Tibial nerve (tissue), 4 donors: Measurements from ENCODE around the gene HBG1. TPM values are rescaled to one million over a fixed set of nuclear protein-coding genes. Genes with fewer than 3 reads are reported as not detected.

Experiments used
- DNase-seq, 2 donors: peaks; one replicate each; pipeline ENCODE4 v3.0.0-alpha.2; 2019; ENCODE audit warnings: low spot score in 2 of 2
- H3K27ac ChIP-seq, 4 donors: fragments of 200-600 bp; sonication (generic) in 3 of 4; one replicate each; pipeline ENCODE4 v1.5.1; 2017 to 2019; ENCODE audit warnings: mild to moderate bottlenecking in 1 of 4
- H3K27me3 ChIP-seq, 2 donors: fragments of 200-600 bp; sonication (generic) in 1 of 2; one replicate each; pipeline versions ENCODE4 v1.5.1 to v1.6.0; 2017 to 2019
- H3K36me3 ChIP-seq, 3 donors: fragments of 200-600 bp; sonication (generic); one replicate each; pipeline ENCODE4 v1.5.1; 2018 to 2019
- H3K4me1 ChIP-seq, 4 donors: fragments of 200-600 bp; sonication (generic) in 3 of 4; one replicate each; pipeline ENCODE4 v1.5.1; 2017 to 2019
- H3K4me3 ChIP-seq, 4 donors: fragments of 200-600 bp; sonication (generic) in 3 of 4; one replicate each; pipeline ENCODE4 v1.5.1; 2017 to 2019; ENCODE audit warnings: mild to moderate bottlenecking in 1 of 4, moderate library complexity in 1 of 4
- H3K9me3 ChIP-seq, 4 donors: fragments of 200-600 bp; sonication (generic) in 3 of 4; one replicate each; pipeline ENCODE4 v1.5.1; 2017 to 2019
- EP300 ChIP-seq, 2 donors: sonication (generic); formaldehyde crosslinking; IDR thresholded peaks; one replicate each; pipeline ENCODE4 v1.6.1; 2017; ENCODE audit warnings: antibody characterized with exemption in 2 of 2, mild to moderate bottlenecking in 1 of 2
- POLR2A ChIP-seq, 2 donors: fragments of 450-650 bp; IDR thresholded peaks; one replicate each; pipeline ENCODE4 v1.6.1; 2017; ENCODE audit warnings: antibody characterized with exemption in 2 of 2, mild to moderate bottlenecking in 2 of 2, moderate library complexity in 2 of 2
- WGBS, 2 donors: methylation state at CpG; one replicate each; pipeline ENCODE4 v1.1.5; 2018; 5-methylcytosine and 5-hydroxymethylcytosine counted together
- total RNA-seq, 4 donors: library from RNA; depleted of rRNA; stranded (reverse); fragments of >200 nt; gene quantifications; one replicate each; pipeline ENCODE4 v1.1.0, GENCODE V29; 2016
- TF ChIP-seq, protein P1 (sequence below), 5 experiments: fragments of 200-600 bp in 3 of 5; fragments of 450-650 bp in 2 of 5; sonication (generic) in 3 of 5; IDR thresholded peaks; one replicate each; pipeline ENCODE4 v1.5.1; 2016 to 2019; ENCODE audit warnings: antibody characterized with exemption in 5 of 5, mild to moderate bottlenecking in 3 of 5, moderate library complexity in 2 of 5

The HBG1 gene
- total RNA-seq, 4 donors from 2014 or later, result not detected

- H3K4me1 ChIP-seq, result peaks cover 0 to 7% (median 0%) of the 10 kb centered on the region in 4 donors
- H3K36me3 ChIP-seq, result no peaks in the 10 kb centered on the region
- no peak for TF ChIP-seq POLR2A (IDR thresholded peaks at IDR 0.05)
- no peak for TF ChIP-seq EP300 (IDR thresholded peaks at IDR 0.05)
- TF ChIP-seq, protein P1, sequence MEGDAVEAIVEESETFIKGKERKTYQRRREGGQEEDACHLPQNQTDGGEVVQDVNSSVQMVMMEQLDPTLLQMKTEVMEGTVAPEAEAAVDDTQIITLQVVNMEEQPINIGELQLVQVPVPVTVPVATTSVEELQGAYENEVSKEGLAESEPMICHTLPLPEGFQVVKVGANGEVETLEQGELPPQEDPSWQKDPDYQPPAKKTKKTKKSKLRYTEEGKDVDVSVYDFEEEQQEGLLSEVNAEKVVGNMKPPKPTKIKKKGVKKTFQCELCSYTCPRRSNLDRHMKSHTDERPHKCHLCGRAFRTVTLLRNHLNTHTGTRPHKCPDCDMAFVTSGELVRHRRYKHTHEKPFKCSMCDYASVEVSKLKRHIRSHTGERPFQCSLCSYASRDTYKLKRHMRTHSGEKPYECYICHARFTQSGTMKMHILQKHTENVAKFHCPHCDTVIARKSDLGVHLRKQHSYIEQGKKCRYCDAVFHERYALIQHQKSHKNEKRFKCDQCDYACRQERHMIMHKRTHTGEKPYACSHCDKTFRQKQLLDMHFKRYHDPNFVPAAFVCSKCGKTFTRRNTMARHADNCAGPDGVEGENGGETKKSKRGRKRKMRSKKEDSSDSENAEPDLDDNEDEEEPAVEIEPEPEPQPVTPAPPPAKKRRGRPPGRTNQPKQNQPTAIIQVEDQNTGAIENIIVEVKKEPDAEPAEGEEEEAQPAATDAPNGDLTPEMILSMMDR (IDR thresholded peaks at IDR 0.05), result no peak
- WGBS, 2 donors, result 86 to 92% methylated on average over 2 of the region's 2 CpGs
- H3K9me3 ChIP-seq, result no peaks in the 10 kb centered on the region
- no peak overlapping the region for H3K27ac ChIP-seq
- DNase-seq, result no peak
- no peaks in the 10 kb centered on the region for H3K27me3 ChIP-seq
- no peak overlapping the region for H3K4me3 ChIP-seq
Observed at GRCh38 chr11:5276697-5277096, 27.0 kb upstream of the HBG1 start.

DNA sequence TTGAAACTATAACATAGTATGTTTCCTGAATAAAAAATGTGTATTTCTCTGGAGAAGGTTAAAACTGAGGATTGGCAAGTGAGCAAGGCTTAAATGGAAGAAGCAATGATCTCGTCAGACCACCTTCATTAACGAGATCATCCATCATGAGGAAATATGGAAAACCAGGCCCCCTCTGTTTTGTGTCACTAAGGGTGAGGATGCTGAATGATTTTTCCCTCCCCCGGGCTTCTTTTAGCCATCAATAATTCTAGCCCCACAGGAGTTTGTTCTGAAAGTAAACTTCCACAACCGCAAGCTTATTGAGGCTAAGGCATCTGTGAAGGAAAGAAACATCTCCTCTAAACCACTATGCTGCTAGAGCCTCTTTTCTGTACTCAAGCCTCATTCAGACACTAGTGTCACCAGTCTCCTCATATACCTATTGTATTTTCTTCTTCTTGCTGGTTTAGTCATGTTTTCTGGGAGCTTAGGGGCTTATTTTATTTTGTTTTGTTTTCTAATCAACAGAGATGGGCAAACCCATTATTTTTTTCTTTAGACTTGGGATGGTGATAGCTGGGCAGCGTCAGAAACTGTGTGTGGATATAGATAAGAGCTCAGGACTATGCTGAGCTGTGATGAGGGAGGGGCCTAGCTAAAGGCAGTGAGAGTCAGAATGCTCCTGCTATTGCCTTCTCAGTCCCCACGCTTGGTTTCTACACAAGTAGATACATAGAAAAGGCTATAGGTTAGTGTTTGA, 25.9 kb upstream of the HBG1 start:
- no peaks in the 10 kb centered on the region for H3K9me3 ChIP-seq
- DNase-seq, result no peak
- no peak overlapping the region for H3K27ac ChIP-seq
- H3K4me1 ChIP-seq, result peaks cover 0 to under 1% (median 0%) of the 10 kb centered on the region in 4 donors
- 77 to 83% methylated on average over 6 of the region's 6 CpGs for WGBS, 2 donors
- TF ChIP-seq POLR2A (IDR thresholded peaks at IDR 0.05) (no peak), EP300 (IDR thresholded peaks at IDR 0.05) (no peak)
- TF ChIP-seq, protein P1 (IDR thresholded peaks at IDR 0.05), result no peak
- H3K4me3 ChIP-seq, result no peak overlapping the region
- H3K27me3 ChIP-seq, result no peaks in the 10 kb centered on the region
- H3K36me3 ChIP-seq, result no peaks in the 10 kb centered on the region

DNA sequence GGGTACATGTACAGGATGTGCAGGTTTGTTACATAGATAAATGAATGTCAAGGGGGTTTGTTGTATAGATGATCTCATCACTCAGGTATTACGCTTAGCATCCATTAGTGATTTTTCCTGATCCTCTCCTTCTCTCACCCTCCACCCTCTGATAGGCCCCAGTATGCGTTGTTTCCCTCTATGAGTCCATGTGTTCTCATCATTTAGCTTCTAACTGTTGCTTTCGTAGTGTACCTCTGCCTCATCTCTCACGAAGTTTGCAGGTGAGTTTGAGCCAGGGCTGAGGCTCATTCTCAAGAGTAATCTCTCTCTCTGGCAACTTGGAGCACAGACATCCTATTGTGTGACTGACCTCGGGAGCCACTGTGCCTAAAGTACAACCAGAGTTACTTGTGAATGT, 24.7 kb upstream of the HBG1 start:
- TF ChIP-seq EP300 (IDR thresholded peaks at IDR 0.05), result no peak
- no peak for TF ChIP-seq POLR2A (IDR thresholded peaks at IDR 0.05)
- TF ChIP-seq, protein P1 (IDR thresholded peaks at IDR 0.05), result no peak
- Histone ChIP-seq H3K27ac (no peak overlapping the region), H3K4me1 (no peaks in the 10 kb centered on the region), H3K4me3 (no peak overlapping the region), H3K27me3 (no peaks in the 10 kb centered on the region), H3K9me3 (no peaks in the 10 kb centered on the region), H3K36me3 (no peaks in the 10 kb centered on the region)
- WGBS, 2 donors, result 59 to 65% methylated on average over 5 of the region's 5 CpGs
- no peak for DNase-seq

GRCh38 chr11:5272395-5273017, 22.8 kb upstream of the HBG1 start:
- TF ChIP-seq POLR2A (IDR thresholded peaks at IDR 0.05) (no peak), EP300 (IDR thresholded peaks at IDR 0.05) (no peak)
- TF ChIP-seq, protein P1 (IDR thresholded peaks at IDR 0.05), result no peak
- H3K9me3 ChIP-seq, result no peaks in the 10 kb centered on the region
- 74 to 82% methylated on average over 4 of the region's 4 CpGs for WGBS, 2 donors
- no peaks in the 10 kb centered on the region for H3K27me3 ChIP-seq
- no peaks in the 10 kb centered on the region for H3K36me3 ChIP-seq
- H3K27ac ChIP-seq, result no peak overlapping the region
- H3K4me3 ChIP-seq, result no peak overlapping the region
- H3K4me1 ChIP-seq, result no peaks in the 10 kb centered on the region
- DNase-seq, result no peak

DNA sequence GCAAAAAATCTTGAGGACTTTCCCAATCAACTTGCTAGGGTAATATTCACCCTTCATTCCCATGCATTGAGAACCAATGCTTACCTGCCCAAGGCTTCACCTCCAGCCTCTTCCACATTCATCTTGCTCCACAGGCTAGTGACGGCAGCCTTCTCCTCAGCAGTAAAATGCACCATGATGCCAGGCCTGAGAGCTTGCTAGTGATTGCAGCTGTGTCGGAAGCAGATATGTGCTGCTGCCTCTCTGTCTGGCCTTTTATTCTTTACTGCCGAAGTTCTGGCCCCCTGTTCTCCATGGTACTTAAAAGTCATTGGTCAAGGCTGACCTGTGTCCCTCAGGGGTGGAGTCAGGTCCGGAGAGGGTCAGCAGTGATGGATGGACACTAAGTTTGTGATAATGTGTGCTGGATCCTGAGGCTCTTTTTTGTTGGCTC, 20.1 kb upstream of the HBG1 start, which contains the start of gene HBE1:
Gene HBE1, minus strand, starts transcription at position 231 of the 433 bp plus-strand sequence. Its CDS starts 55 bp downstream, at position 176.
- TF ChIP-seq, protein P1 (IDR thresholded peaks at IDR 0.05), result no peak
- no peak for TF ChIP-seq POLR2A (IDR thresholded peaks at IDR 0.05)
- TF ChIP-seq EP300 (IDR thresholded peaks at IDR 0.05), result no peak
- no peaks in the 10 kb centered on the region for H3K36me3 ChIP-seq
- no peaks in the 10 kb centered on the region for H3K9me3 ChIP-seq
- no peak for DNase-seq
- H3K27ac ChIP-seq, result no peak within 1 kb of the TSS
- H3K27me3 ChIP-seq, result no peaks in the 10 kb centered on the region
- no peaks in the 10 kb centered on the region for H3K4me1 ChIP-seq
- no peak within 1 kb of the TSS for H3K4me3 ChIP-seq
- WGBS, 2 donors, result 58 to 64% methylated on average over 4 of the region's 4 CpGs
